Progenitor cell of endocrine pancreas (in vitro differentiated cells): ENCODE results near the gene GNB5. TPM values are rescaled to one million over a fixed set of nuclear protein-coding genes. Genes with fewer than 3 reads are reported as not detected.

Experiments
- DNase-seq: peaks from one replicate; pipeline ENCODE4 v3.0.0; 2021; ENCODE audit warnings: low spot score; ENCODE audit not compliant: unreplicated experiment
- H3K27ac Mint-ChIP-seq: 2 replicates; pipeline ENCODE4 v1.8.0; 2021; ENCODE audit warnings: mild to moderate bottlenecking, moderate library complexity, mixed read lengths
- H3K27me3 Mint-ChIP-seq: 2 replicates; pipeline ENCODE4 v1.8.0; 2021; ENCODE audit warnings: mixed read lengths
- H3K36me3 Mint-ChIP-seq: 2 replicates; pipeline ENCODE4 v1.8.0; 2022; ENCODE audit warnings: mixed read lengths; ENCODE audit not compliant: insufficient read depth
- H3K4me1 Mint-ChIP-seq: 2 replicates; pipeline ENCODE4 v1.8.0; 2021; ENCODE audit warnings: low read depth, mixed read lengths
- H3K4me3 Mint-ChIP-seq: 2 replicates; pipeline ENCODE4 v1.8.0; 2021; ENCODE audit warnings: low read depth, mild to moderate bottlenecking, moderate library complexity, mixed read lengths
- H3K9me3 Mint-ChIP-seq: 2 replicates; pipeline ENCODE4 v1.8.0; 2021; ENCODE audit warnings: low read depth, mixed read lengths
- total RNA-seq: library from RNA; stranded (reverse); gene quantifications from 2 replicates; pipeline ENCODE4 v1.2.1, GENCODE V29; 2021
- TF ChIP-seq, protein P1 (sequence below): fragments of 200-600 bp; sonication (generic); IDR thresholded peaks from one replicate; pipeline ENCODE4 v1.5.0; 2021; ENCODE audit warnings: antibody characterized with exemption, mild to moderate bottlenecking; ENCODE audit not compliant: unreplicated experiment

The GNB5 gene
- total RNA-seq, 1 donor from 2014 or later: 56.0 TPM

DNA sequence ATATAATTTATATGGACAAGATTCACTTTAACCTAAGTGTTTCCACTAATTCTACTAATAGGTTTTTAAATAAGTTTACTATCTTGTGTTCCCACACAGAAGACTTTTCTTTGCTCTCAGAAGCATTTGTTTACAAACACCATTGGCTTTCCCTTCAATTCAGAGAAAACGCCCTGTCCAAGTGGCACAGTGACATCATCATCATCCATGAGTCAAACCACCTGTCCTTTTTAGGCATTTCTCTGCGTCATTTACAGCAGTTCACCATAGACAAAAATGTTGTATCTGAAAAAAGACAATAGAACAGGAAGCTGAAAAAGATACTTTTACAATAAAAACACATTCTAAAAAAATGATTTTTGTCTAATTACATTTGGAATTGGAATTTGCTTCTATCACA lies 69.3 kb downstream of the GNB5 start:
- Mint-ChIP-seq H3K4me1 (peaks cover 6% of the 10 kb centered on the region), H3K27me3 (no peaks in the 10 kb centered on the region), H3K9me3 (no peaks in the 10 kb centered on the region), H3K4me3 (no peak overlapping the region), H3K36me3 (peaks cover 5% of the 10 kb centered on the region), H3K27ac (no peak overlapping the region)
- no peak for DNase-seq
- TF ChIP-seq, protein P1, sequence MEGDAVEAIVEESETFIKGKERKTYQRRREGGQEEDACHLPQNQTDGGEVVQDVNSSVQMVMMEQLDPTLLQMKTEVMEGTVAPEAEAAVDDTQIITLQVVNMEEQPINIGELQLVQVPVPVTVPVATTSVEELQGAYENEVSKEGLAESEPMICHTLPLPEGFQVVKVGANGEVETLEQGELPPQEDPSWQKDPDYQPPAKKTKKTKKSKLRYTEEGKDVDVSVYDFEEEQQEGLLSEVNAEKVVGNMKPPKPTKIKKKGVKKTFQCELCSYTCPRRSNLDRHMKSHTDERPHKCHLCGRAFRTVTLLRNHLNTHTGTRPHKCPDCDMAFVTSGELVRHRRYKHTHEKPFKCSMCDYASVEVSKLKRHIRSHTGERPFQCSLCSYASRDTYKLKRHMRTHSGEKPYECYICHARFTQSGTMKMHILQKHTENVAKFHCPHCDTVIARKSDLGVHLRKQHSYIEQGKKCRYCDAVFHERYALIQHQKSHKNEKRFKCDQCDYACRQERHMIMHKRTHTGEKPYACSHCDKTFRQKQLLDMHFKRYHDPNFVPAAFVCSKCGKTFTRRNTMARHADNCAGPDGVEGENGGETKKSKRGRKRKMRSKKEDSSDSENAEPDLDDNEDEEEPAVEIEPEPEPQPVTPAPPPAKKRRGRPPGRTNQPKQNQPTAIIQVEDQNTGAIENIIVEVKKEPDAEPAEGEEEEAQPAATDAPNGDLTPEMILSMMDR: no peak

DNA sequence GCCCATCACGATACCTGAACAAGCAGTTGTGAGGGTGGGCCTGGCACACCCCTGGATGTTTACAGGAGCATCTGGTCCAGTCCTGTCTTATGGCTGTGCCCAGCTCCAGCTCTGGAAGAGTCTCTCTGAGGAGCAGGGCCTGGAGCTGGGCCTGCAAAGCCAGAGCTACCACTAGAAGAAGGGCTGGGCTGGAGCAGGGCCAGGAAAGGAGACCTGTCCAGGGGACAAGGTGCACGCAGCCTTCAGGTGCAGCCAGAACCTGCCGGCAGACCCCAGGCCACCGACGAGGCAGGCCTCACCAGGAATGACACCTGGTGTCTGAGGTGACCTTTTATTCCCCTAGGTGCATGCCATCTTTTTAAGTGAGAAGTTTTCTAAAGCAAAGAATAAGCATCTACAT lies 70.2 kb downstream of the GNB5 start:
- peaks cover 5% of the 10 kb centered on the region for H3K36me3 Mint-ChIP-seq
- no peaks in the 10 kb centered on the region for H3K9me3 Mint-ChIP-seq
- no peak for DNase-seq
- TF ChIP-seq, protein P1: no peak
- H3K4me3 Mint-ChIP-seq: no peak overlapping the region
- H3K27me3 Mint-ChIP-seq: no peaks in the 10 kb centered on the region
- H3K4me1 Mint-ChIP-seq: peaks cover 14% of the 10 kb centered on the region
- H3K27ac Mint-ChIP-seq: no peak overlapping the region

DNA sequence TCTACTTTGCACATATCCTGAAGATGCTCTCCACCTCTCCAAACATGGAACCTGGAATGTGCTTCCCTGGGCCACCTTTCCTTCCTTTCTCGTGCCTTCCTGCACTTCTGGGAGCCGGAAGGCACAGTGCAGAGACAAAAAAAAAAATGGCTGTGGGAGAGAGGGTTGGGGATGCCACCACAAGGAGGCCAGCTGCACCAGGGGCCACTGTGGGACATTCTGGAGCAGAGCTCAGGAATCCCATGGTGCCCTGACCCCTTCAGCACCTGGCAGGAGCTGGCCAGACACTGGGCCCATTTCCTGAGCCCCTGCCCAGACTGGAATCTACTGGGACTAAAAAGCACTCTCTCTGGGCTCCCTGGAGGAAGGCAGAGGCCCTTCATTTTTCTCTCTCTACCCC lies 70.7 kb downstream of the GNB5 start:
- no peaks in the 10 kb centered on the region for H3K9me3 Mint-ChIP-seq
- H3K4me3 Mint-ChIP-seq: no peak overlapping the region
- H3K36me3 Mint-ChIP-seq: peaks cover 5% of the 10 kb centered on the region
- H3K27me3 Mint-ChIP-seq: no peaks in the 10 kb centered on the region
- no peak overlapping the region for H3K27ac Mint-ChIP-seq
- H3K4me1 Mint-ChIP-seq: peaks cover 19% of the 10 kb centered on the region
- no peak for DNase-seq
- TF ChIP-seq, protein P1: no peak

DNA sequence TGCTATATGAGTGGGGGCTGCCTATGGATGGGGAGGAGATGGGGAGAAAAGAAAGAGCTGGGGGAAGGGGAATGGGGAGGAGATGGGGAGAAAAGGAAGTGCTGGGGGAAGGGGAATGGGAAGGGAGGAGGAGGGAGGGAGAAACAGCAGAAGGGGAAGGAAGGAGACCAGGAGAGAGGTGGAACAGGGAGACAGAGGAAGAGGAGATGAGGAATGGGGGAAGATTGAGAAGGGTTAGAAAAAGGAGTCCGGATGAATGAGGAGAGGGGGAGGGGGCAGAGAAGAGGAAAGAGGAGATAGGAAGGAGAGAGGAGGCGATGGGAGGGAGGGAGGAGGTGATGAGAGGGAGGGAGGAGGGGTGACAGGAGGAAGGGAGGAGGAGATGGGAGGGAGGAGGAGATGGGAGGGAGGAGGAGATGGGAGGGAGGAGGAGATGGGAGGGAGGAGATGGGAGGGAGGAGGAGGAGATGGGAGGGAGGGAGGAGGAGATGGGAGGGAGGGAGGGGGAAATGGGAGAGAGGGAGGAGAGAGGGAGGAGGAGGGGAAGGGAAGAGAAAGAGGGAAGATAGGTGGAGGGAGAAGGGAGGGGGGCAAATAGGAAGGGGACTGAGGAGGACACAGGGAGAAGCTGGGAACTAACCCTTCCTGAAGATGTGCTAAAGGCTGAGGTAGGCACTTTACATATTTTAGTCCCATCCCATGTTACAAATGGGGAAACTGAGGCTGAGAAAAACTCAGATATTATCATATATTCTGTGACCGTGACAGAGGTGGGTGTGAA lies 72.0 kb downstream of the GNB5 start:
- Mint-ChIP-seq H3K4me3 (no peak overlapping the region), H3K36me3 (peaks cover 3% of the 10 kb centered on the region), H3K27ac (no peak overlapping the region), H3K9me3 (no peaks in the 10 kb centered on the region), H3K27me3 (no peaks in the 10 kb centered on the region), H3K4me1 (peaks cover 19% of the 10 kb centered on the region)
- TF ChIP-seq, protein P1: no peak
- DNase-seq: no peak

DNA sequence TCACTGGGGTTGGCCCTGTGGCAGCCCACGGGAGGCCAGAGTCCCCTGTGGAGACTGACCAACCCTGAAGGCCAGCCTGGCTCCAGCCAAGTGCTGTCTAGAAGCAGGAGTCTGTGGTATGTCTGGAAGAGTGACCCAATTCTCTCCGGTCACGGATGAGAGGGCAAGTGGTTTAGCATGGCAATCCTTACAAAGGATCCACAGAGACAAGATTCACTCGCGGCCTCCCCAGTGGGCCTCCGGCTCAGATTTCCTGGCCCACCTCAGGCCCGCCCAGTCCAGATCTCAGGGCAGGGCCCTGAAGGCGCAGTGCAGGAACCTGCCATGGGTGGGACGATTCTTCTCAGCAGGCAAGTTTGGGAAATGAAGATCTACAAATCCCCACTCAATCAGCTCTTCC lies 73.6 kb downstream of the GNB5 start:
- DNase-seq: no peak
- peaks cover 19% of the 10 kb centered on the region for H3K4me1 Mint-ChIP-seq
- no peaks in the 10 kb centered on the region for H3K27me3 Mint-ChIP-seq
- H3K27ac Mint-ChIP-seq: peak overlapping the region; percentile 1
- no peaks in the 10 kb centered on the region for H3K9me3 Mint-ChIP-seq
- TF ChIP-seq, protein P1: no peak
- H3K4me3 Mint-ChIP-seq: no peak overlapping the region
- no peaks in the 10 kb centered on the region for H3K36me3 Mint-ChIP-seq
